ENCODE data around the gene BEST1. TPM values are rescaled to one million over a fixed set of nuclear protein-coding genes. Genes with fewer than 3 reads are reported as not detected.
A peak's percentile ranks its signal among the peaks of the same experiment; 100 is the strongest.

Gene BEST1
- total and polyA plus RNA-seq, 2 of the 13 experiments (the other 11 are each of a cell fraction or from before 2014, with no cell fraction given): 0.09 to 0.65 TPM

GRCh38 chr11:62004473-62004872 lies 54.3 kb downstream of the BEST1 start:
- Histone ChIP-seq H3K9me3 (ENCODE audit: low read length) (peaks cover 4% of the 10 kb centered on the region), H3K36me3 (replicated peaks in 1 of 2; ENCODE audit: control insufficient read depth in 1 of 2, insufficient read depth in 2 of 2, low read length in 2 of 2) (no peaks in the 10 kb centered on the region), H3K4me3 (replicated peaks in 1 of 3; ENCODE audit: insufficient read depth in 1 of 3, low read depth in 2 of 3, low read length in 3 of 3) (no peak overlapping the region), H3K4me1 (ENCODE audit: insufficient read depth, low read length) (peaks cover 67% of the 10 kb centered on the region), H3K4me2 (ENCODE audit: low read depth, low read length) (no peak overlapping the region), H3K27ac (ENCODE audit: extremely low read length, insufficient read depth, low read length) (peak overlapping the region; percentile 26), H2AFZ (ENCODE audit: low read length) (no peak overlapping the region), H3K9ac (ENCODE audit: insufficient read depth, low read depth, low read length) (no peak overlapping the region), H3K79me2 (ENCODE audit: insufficient read depth, low read length) (no peaks in the 10 kb centered on the region), H3K27me3 (ENCODE audit: control insufficient read depth in 1 of 2, insufficient read depth in 2 of 2, low read length in 2 of 2) (no peaks in the 10 kb centered on the region), H4K20me1 (ENCODE audit: insufficient read depth, low read length) (no peaks in the 10 kb centered on the region)
- in situ Hi-C loops (cut with HindIII; ENCODE audit: extremely low pct_ligation_motif_present, low pct_unique_long_range_greater_than_20kb): loop anchor here (5.0 kb wide), 1 partner anchor 37 kb away; the partner anchor contains the start of gene FTH1
- intact Hi-C loops (cut with micrococcal nuclease; ENCODE audit: unreplicated experiment): loop anchor here (10.0 kb wide), 1 partner anchor 50 kb away; no protein-coding TSS in a partner anchor
- no peak for DNase-seq (ENCODE audit: low spot score)
- ATAC-seq: no peak
- BruUV-seq (replicated peaks): no TSS peak
- 88% methylated on average over 2 of the region's 2 CpGs for WGBS (ENCODE audit: low lambda C conversion rate)
- TF ChIP-seq, protein P1, sequence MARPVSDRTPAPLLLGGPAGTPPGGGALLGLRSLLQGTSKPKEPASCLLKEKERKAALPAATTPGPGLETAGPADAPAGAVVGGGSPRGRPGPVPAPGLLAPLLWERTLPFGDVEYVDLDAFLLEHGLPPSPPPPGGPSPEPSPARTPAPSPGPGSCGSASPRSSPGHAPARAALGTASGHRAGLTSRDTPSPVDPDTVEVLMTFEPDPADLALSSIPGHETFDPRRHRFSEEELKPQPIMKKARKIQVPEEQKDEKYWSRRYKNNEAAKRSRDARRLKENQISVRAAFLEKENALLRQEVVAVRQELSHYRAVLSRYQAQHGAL (CRISPR knock-in tag; IDR thresholded peaks at IDR 0.05; ENCODE audit: not compliant biosample characterization): no peak
- no peak for TF ChIP-seq PHF5A (CRISPR knock-in tag; IDR thresholded peaks at IDR 0.05; ENCODE audit: low read depth, unreplicated experiment)
- no peak for TF ChIP-seq CEBPG (CRISPR knock-in tag; IDR thresholded peaks at IDR 0.05)
- no peak for TF ChIP-seq ZNF205 (CRISPR knock-in tag; IDR thresholded peaks at IDR 0.05)
- no peak for TF ChIP-seq ZNF160 (CRISPR knock-in tag; IDR thresholded peaks at IDR 0.05)
- no peak for TF ChIP-seq TP53 (CRISPR knock-in tag; conservative IDR thresholded peaks at IDR 0.05)
- TF ChIP-seq ZNF607 (CRISPR knock-in tag; IDR thresholded peaks at IDR 0.05; ENCODE audit: borderline replicate concordance): no peak
- no peak for TF ChIP-seq ZNF674 (CRISPR knock-in tag; IDR thresholded peaks at IDR 0.05; ENCODE audit: low read depth)
- TF ChIP-seq, protein P2, sequence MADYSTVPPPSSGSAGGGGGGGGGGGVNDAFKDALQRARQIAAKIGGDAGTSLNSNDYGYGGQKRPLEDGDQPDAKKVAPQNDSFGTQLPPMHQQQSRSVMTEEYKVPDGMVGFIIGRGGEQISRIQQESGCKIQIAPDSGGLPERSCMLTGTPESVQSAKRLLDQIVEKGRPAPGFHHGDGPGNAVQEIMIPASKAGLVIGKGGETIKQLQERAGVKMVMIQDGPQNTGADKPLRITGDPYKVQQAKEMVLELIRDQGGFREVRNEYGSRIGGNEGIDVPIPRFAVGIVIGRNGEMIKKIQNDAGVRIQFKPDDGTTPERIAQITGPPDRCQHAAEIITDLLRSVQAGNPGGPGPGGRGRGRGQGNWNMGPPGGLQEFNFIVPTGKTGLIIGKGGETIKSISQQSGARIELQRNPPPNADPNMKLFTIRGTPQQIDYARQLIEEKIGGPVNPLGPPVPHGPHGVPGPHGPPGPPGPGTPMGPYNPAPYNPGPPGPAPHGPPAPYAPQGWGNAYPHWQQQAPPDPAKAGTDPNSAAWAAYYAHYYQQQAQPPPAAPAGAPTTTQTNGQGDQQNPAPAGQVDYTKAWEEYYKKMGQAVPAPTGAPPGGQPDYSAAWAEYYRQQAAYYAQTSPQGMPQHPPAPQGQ (CRISPR knock-in tag; IDR thresholded peaks at IDR 0.05; ENCODE audit: borderline replicate concordance): no peak
- no peak for TF ChIP-seq RFX5 (IDR thresholded peaks at IDR 0.05; ENCODE audit: low read depth, low read length)
- TF ChIP-seq ZNF343 (CRISPR knock-in tag; IDR thresholded peaks at IDR 0.05): no peak
- TF ChIP-seq ELF3 (CRISPR knock-in tag; IDR thresholded peaks at IDR 0.05): no peak
- TF ChIP-seq SP2 (CRISPR knock-in tag; IDR thresholded peaks at IDR 0.05): no peak
- no peak for TF ChIP-seq GPN1 (CRISPR knock-in tag; IDR thresholded peaks at IDR 0.05; ENCODE audit: borderline replicate concordance)
- no peak for TF ChIP-seq GLMP (CRISPR knock-in tag; IDR thresholded peaks at IDR 0.05; ENCODE audit: borderline replicate concordance)
- no peak for TF ChIP-seq ZNF7 (CRISPR knock-in tag; IDR thresholded peaks at IDR 0.05)
- TF ChIP-seq YEATS2 (CRISPR knock-in tag; IDR thresholded peaks at IDR 0.05; ENCODE audit: borderline replicate concordance): no peak
- no peak for TF ChIP-seq MTA3 (CRISPR knock-in tag; IDR thresholded peaks at IDR 0.05)
- no peak for TF ChIP-seq ZNF878 (CRISPR knock-in tag; IDR thresholded peaks at IDR 0.05)
- no peak for TF ChIP-seq SRSF1 (optimal IDR thresholded peaks at IDR 0.05; ENCODE audit: low read depth, low read length)
- ChIA-PET POLR2A (interaction anchor here (1.1 to 17.8 kb wide), 3 partner anchors 9 to 27 kb away, joined by 3 to 518 read pairs (median 3); no protein-coding TSS in a partner anchor), CTCF (ENCODE audit: low intra/inter-chr PET ratio, low total read pairs) (no interaction called here)
- FAIRE-seq: no peak
